ENCODE results near the gene TTC12. TPM values are rescaled to one million over a fixed set of nuclear protein-coding genes. Genes with fewer than 3 reads are reported as not detected.

The TTC12 gene
- total and polyA plus RNA-seq, 2 donors (not counting 3 experiments of a cell fraction or from before 2014, with no cell fraction given), result 2.2 to 2.9 TPM

DNA sequence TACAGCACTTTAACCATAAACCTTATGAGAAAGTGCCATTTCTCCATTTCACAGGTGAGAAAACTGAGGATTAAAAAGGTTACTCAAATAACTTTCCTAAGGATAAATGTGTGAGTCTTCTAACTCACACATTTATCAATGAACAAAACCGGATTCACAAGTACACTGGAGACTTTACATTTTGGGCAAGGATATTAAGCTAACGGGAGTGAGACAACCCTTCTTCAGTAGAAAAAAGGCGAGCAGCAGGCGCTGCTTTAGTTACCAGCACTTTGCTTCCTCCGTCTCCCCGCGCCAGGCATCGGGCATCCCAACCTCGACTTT is 356 bp upstream of the TTC12 start:
- ChIA-PET POLR2A (no interaction called here), CTCF (interaction anchor here (0.7 to 1.8 kb wide), 6 partner anchors 8 to 459 kb away, joined by 3 to 5 read pairs (median 4); partner anchors contain the start of gene ZW10)
- Histone ChIP-seq H3K9me3 (replicated peaks; ENCODE audit: control insufficient read depth, insufficient read depth, low read length) (no peaks in the 10 kb centered on the region), H3K36me3 (ENCODE audit: control insufficient read depth in 2 of 2, extremely low read depth in 1 of 2, insufficient read depth in 2 of 2, low read length in 2 of 2) (no peaks in the 10 kb centered on the region), H3K4me3 (replicated peaks in 1 of 3; ENCODE audit: insufficient read depth in 1 of 3, low read depth in 1 of 3, low read length in 3 of 3) (peak overlapping the region in 2 of 3 experiments; percentile 12 to 80), H2AFZ (ENCODE audit: low read depth, low read length) (peak overlapping the region; percentile 94), H3K9me1 (replicated peaks; ENCODE audit: control insufficient read depth, extremely low read depth, insufficient read depth, low read length) (no peaks in the 10 kb centered on the region), H3K9ac (replicated peaks; ENCODE audit: extremely low read depth, insufficient read depth, low read length) (no peak overlapping the region), H3K4me2 (ENCODE audit: insufficient read depth, low read length) (peak overlapping the region; percentile 77), H3K4me1 (ENCODE audit: control insufficient read depth, extremely low read depth, insufficient read depth, low read length) (peaks cover 3% of the 10 kb centered on the region), H3K27ac (ENCODE audit: insufficient read depth, low read depth, low read length) (no peak overlapping the region), H3K79me2 (ENCODE audit: control insufficient read depth, insufficient read depth, low read length) (no peaks in the 10 kb centered on the region), H3K27me3 (ENCODE audit: control insufficient read depth in 2 of 2, insufficient read depth in 2 of 2, low read length in 2 of 2) (no peaks in the 10 kb centered on the region), H4K20me1 (replicated peaks; ENCODE audit: control insufficient read depth, extremely low read depth, insufficient read depth, low read length) (no peaks in the 10 kb centered on the region)
- TF ChIP-seq, protein P1, sequence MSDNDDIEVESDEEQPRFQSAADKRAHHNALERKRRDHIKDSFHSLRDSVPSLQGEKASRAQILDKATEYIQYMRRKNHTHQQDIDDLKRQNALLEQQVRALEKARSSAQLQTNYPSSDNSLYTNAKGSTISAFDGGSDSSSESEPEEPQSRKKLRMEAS (IDR thresholded peaks at IDR 0.05; ENCODE audit: insufficient read depth, insufficient read length), result no peak
- no peak for TF ChIP-seq POLR2A (IDR thresholded peaks at IDR 0.05; ENCODE audit: low read depth, low read length)
- no peak for TF ChIP-seq FOS (IDR thresholded peaks at IDR 0.05; ENCODE audit: borderline replicate concordance, insufficient read depth, low read length)
- TF ChIP-seq GATA2 (IDR thresholded peaks at IDR 0.05; ENCODE audit: insufficient read depth, insufficient read length, low read depth, low read length), result no peak
- no peak for TF ChIP-seq EZH2 (IDR thresholded peaks at IDR 0.05; ENCODE audit: borderline replicate concordance, low read depth, low read length, severe bottlenecking)
- TF ChIP-seq JUN (IDR thresholded peaks at IDR 0.05; ENCODE audit: borderline replicate concordance, insufficient read depth, insufficient read length, low read depth), result no peak
- TF ChIP-seq POLR2AphosphoS5 (IDR thresholded peaks at IDR 0.05; ENCODE audit: insufficient read depth, low read depth, low read length), result no peak
- TF ChIP-seq, protein P2, sequence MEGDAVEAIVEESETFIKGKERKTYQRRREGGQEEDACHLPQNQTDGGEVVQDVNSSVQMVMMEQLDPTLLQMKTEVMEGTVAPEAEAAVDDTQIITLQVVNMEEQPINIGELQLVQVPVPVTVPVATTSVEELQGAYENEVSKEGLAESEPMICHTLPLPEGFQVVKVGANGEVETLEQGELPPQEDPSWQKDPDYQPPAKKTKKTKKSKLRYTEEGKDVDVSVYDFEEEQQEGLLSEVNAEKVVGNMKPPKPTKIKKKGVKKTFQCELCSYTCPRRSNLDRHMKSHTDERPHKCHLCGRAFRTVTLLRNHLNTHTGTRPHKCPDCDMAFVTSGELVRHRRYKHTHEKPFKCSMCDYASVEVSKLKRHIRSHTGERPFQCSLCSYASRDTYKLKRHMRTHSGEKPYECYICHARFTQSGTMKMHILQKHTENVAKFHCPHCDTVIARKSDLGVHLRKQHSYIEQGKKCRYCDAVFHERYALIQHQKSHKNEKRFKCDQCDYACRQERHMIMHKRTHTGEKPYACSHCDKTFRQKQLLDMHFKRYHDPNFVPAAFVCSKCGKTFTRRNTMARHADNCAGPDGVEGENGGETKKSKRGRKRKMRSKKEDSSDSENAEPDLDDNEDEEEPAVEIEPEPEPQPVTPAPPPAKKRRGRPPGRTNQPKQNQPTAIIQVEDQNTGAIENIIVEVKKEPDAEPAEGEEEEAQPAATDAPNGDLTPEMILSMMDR (IDR thresholded peaks at IDR 0.05; ENCODE audit: extremely low read depth in 1 of 2, insufficient read depth in 1 of 2, low read depth in 1 of 2, low read length in 2 of 2), result no peak
- no peak for TF ChIP-seq MYC (IDR thresholded peaks at IDR 0.05; ENCODE audit: low read depth, low read length)
- no peak for DNase-seq (ENCODE audit: low read depth, low spot score)
- FAIRE-seq, result no peak
- no TSS peak for BruUV-seq (replicated peaks)
- dilution Hi-C loops (cut with MboI; ENCODE audit: extremely low pct_ligation_motif_present, low sequenced_read_pairs), result no loop called here
- intact Hi-C loops (cut with micrococcal nuclease), result loop anchor here (1.0 to 5.0 kb wide), 3 partner anchors 70 to 459 kb away; partner anchors contain the start of gene ZW10
